ENCODE results near the gene EPS15.

Gene EPS15

DNA sequence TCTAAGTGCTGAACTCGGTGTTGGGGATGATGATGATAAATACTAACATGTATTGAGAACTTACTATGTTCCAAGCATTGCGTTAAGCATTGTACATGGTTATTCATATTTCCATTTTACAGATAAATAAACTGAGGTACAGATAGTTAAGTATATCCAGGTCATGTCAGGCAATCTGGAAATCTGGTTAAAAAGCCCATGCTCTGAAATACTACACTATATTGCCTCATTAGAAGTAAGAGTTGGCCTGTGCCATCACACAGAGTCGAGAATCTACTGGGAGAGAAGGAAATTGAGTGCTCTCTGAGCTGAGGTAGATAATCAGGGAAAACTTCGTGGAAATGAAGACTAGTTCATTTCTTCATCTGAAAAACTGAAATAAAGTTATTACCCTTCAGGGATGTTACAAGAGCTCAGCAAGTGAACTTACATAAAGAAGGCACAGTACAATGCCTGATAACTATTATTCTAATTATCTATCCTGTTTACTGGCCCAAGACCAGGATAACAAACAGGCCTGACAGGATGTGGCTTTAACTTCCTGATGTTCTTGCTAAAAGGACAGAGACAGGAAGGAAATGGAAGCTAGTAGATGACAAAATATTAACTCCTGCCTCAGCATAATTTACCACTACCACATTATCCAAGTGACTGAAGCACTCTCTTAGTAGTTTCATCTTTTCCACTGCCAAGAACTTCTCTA is 85.6 kb downstream of the EPS15 start:
- TF ChIP-seq, protein P1, sequence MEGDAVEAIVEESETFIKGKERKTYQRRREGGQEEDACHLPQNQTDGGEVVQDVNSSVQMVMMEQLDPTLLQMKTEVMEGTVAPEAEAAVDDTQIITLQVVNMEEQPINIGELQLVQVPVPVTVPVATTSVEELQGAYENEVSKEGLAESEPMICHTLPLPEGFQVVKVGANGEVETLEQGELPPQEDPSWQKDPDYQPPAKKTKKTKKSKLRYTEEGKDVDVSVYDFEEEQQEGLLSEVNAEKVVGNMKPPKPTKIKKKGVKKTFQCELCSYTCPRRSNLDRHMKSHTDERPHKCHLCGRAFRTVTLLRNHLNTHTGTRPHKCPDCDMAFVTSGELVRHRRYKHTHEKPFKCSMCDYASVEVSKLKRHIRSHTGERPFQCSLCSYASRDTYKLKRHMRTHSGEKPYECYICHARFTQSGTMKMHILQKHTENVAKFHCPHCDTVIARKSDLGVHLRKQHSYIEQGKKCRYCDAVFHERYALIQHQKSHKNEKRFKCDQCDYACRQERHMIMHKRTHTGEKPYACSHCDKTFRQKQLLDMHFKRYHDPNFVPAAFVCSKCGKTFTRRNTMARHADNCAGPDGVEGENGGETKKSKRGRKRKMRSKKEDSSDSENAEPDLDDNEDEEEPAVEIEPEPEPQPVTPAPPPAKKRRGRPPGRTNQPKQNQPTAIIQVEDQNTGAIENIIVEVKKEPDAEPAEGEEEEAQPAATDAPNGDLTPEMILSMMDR (IDR thresholded peaks at IDR 0.05; ENCODE audit: low read depth, low read length), result no peak
- H3K4me3 ChIP-seq (replicated peaks in 1 of 2; ENCODE audit: low read depth in 2 of 2, low read length in 2 of 2), result no peak overlapping the region
- DNase-seq (ENCODE audit: low read depth in 2 of 2), result peak; percentile 46 to 55

DNA sequence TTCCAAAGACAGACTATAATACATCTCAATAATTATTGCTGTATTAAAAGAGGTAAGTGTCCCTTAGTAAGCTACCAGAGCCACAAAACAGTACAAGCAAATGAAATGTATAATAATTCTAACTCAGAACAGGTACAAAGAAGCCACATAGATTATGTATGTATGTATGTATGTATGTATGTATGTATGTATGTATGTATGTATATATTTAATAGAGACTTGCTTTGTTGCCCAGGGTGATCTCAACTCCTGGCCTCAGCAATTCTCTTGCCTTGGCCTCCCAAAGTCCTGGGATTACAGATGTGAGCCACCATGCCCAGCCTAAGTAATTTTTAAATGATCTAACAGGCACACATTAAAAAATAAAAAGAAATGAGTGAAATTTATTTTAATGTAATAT is 86.9 kb downstream of the EPS15 start:
- no peak overlapping the region for H3K4me3 ChIP-seq (replicated peaks in 1 of 2; ENCODE audit: low read depth in 2 of 2, low read length in 2 of 2)
- TF ChIP-seq, protein P1 (IDR thresholded peaks at IDR 0.05; ENCODE audit: low read depth, low read length), result no peak
- DNase-seq (ENCODE audit: low read depth in 2 of 2), result no peak

DNA sequence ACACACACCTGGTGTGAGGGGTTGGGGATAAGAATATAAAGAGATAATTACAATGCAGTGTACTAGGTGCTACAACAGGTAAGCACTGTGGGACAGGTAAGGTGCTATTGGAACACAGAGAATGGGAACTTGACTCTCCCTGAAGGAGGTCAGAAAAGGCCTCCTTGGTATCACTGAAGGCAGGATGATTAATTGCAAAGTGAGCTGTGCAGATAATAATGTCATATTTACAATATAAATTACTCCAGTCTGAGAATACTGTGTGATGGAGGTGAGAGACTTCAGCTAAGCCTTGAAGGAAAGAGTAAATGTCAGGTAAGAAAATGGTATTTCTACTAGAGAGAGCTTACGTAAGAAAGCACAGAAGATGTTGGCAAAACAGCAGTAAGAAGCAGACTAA is 91.6 kb downstream of the EPS15 start:
- no peak for DNase-seq (ENCODE audit: low read depth in 2 of 2)
- TF ChIP-seq, protein P1 (IDR thresholded peaks at IDR 0.05; ENCODE audit: low read depth, low read length), result no peak
- no peak overlapping the region for H3K4me3 ChIP-seq (replicated peaks in 1 of 2; ENCODE audit: low read depth in 2 of 2, low read length in 2 of 2)

DNA sequence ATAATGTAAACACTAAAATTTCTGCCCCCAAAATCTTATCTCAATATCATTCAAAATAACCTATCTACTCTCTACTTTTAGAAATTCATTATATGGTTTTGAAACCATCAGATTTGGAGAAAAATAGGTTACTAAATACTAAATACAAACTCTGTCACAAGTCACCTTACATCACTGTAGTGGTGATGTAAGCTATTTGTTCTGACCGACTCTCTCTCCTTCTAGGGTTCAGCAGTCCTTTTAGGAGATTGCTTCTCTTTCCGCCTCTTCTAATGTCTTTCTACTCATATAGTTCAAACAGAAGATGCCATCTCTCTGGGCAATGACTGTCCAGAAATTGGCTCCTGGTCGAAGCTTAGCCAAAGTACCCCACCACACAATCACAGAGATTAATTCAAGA is 93.1 kb downstream of the EPS15 start:
- H3K4me3 ChIP-seq (replicated peaks in 1 of 2; ENCODE audit: low read depth in 2 of 2, low read length in 2 of 2), result no peak overlapping the region
- DNase-seq (ENCODE audit: low read depth in 2 of 2), result no peak
- TF ChIP-seq, protein P1 (IDR thresholded peaks at IDR 0.05; ENCODE audit: low read depth, low read length), result no peak

DNA sequence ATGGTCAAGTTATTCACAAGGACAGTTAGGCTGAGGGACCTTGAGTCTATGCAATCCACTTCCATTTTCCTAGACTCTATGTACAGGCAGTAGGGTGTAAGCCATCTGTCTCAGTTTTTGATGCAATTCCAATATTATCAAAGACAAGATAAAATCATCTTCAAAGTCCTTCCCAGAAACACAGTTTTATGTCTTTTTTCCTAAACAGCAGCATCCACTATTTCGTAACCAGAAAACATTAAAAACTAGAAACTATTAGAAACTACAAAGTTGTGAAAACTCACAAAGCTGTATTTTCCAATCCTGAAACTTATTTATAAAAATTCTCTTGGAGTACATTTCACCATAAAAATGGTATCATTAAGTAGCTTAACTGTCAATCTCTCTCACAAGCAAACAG is 93.8 kb downstream of the EPS15 start:
- TF ChIP-seq, protein P1 (IDR thresholded peaks at IDR 0.05; ENCODE audit: low read depth, low read length), result no peak
- DNase-seq (ENCODE audit: low read depth in 2 of 2), result no peak
- no peak overlapping the region for H3K4me3 ChIP-seq (replicated peaks in 1 of 2; ENCODE audit: low read depth in 2 of 2, low read length in 2 of 2)

DNA sequence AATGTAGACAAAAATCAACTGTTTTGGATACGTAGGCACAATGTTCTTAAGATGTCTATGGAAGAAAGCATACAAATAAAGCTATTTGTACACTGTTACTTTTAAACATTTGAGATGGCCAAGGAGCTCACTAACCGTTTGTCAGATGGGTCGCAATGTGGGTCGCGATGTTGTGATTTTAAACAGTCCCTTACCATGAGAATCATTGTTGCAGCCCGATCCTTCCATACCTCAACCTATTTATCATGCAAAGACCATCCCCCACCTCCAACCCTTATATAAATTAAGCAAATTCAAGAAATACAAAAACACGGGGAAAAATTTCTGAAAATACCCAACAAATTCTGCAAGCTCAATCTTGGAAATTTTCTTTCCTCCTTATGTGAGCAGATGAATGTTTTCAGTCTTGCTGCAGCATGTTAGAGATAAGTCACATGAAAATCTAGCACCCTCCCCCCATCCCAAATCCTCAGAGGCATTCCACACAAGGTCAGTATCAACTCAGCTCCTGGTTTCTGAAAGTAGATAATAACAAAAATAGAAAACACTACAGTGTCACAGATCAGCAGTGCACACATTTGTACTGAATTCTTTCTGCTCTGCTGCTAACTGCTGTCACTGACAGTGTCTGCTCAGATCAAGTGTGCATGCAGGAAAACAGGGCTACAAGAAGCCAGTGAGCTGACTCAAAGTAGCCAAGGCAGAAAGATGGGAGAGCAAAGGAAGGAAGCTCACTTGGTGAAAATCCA is 95.8 kb downstream of the EPS15 start:
- TF ChIP-seq, protein P1 (IDR thresholded peaks at IDR 0.05; ENCODE audit: low read depth, low read length), result no peak
- H3K4me3 ChIP-seq (replicated peaks in 1 of 2; ENCODE audit: low read depth in 2 of 2, low read length in 2 of 2), result no peak overlapping the region
- DNase-seq (ENCODE audit: low read depth in 2 of 2), result peak; percentile 35 to 58
